GM18507 (cell line): Measurements from ENCODE around the gene TENM4.

Experiments used
- DNase-seq: peaks from one replicate; pipeline ENCODE4 v3.0.0; 2011; ENCODE audit warnings: low read depth; ENCODE audit not compliant: insufficient read length; ENCODE audit errors: extremely low spot score
- FAIRE-seq: peaks from 2 replicates; lab custom pipeline; 2011; peaks lifted over from hg19 to GRCh38; lab: Jason Lieb, UNC

Gene TENM4

DNA sequence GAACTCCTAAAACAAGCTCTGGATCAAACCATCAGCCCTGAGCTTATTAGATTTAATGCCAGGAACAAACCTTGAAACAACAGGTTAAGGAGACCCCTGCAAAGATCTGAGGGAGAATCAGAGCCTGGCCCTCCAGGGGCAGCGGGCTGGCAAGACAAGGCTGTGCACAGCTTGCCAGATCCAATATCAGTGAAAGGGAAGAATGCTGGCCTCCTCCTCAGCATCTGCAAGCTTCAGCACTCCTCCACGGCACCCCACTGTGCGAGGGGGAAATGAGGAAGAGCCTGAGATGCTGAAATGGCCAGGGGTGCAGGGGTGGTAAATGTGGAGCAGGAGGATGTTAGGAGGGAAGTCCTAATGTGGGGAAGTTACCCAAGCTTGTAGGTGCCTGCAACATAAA is 167.0 kb downstream of the TENM4 start:
- no peak for FAIRE-seq
- no peak for DNase-seq

DNA sequence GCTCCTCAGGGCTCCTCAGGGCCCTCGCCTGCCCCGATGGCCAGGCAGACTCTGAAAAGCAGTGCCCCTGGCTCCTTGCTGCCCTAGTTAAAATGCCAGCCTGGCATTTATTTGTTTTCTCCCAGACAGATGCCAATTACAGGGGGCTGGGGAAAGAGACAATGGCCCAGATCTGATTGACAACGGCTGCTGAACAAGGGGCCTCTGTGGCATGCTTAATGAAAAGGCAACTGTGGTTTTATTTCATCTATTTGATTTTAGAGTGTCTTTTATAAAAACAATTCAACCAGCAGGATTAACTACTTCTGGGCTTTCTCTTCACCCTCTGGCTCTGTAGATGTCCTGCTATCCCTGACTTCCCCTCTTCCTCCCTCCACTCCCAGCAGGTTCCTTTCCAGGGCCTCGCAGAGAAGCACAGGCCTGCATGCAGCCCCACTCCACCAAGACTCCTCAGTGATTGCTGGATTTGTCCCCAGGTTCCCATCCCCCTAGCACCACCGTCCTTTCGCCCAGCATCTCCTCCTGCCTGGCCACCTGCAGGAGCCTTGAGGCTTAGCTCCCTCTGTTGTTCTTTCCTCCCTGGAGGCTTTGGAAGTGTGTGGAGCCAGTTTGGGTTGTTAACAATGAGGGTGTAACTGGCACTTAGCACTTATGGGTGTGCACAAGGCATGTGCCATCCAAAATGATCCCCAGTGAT is 171.1 kb downstream of the TENM4 start:
- FAIRE-seq (no peak), DNase-seq (no peak)

DNA sequence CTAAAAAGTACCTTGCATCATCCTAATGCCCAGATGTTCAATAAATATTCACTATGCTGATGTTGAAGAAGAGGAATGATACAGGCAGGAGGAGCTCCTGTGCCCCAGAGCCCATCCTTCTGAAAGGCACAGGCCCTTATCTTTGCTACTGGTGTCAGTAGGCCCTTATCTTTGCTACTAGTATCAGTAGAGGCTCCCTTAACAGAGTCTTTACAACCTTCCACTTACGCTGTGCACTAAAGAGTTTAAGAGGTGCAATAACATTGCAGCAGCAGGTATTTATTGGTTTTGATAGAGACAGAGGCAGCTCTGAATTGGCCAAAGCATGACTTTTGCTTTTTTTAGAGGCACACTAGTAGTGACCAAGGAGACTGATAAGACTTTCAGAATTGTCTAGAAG is 174.4 kb downstream of the TENM4 start:
- FAIRE-seq (no peak), DNase-seq (no peak)

DNA sequence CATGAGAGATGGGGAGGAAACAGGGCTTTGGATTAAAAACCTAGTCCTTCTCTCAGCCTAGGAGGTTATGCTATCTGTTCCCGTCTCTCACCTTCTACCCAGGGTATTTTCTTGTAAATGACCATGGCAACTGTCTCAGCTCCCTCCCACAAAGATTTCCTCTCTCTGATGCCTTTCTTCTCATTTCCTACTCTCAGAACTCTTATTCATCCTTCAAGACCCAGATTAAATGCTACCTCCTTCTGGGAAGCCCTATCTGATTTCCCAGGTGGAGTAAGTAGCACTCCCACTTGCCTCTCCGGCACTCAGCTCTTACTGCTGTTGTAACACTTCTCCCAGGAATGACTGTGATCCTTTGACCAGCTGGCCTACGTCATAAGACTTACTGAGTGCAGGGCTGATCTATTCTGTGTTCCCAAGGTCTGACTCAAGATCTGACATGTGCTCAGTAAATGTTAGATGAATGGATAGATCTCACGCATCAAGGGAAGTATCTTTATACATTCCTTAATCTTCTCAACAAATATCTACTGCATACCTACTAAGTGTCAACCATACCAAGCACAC is 175.0 kb downstream of the TENM4 start:
- FAIRE-seq (no peak), DNase-seq (no peak)

DNA sequence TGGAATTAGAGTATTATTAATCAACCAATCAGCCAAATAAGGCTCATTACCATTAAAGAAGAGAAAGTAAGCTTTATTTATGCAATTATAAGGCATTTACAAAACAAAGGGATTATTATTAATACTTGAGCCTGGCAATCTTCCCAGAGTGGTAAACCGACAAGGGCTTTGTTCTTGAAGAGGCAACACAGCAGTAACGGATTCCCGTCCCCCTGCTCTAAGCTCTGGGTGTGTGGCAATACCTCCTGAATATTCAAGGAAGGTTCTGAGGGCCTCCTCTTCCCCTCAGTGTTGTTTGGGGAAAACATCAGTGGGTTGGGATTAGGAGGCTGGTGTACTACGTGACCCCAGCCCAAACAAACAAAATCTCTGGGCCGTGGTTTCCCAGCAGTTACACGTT is 176.5 kb downstream of the TENM4 start:
- FAIRE-seq, result no peak
- no peak for DNase-seq

DNA sequence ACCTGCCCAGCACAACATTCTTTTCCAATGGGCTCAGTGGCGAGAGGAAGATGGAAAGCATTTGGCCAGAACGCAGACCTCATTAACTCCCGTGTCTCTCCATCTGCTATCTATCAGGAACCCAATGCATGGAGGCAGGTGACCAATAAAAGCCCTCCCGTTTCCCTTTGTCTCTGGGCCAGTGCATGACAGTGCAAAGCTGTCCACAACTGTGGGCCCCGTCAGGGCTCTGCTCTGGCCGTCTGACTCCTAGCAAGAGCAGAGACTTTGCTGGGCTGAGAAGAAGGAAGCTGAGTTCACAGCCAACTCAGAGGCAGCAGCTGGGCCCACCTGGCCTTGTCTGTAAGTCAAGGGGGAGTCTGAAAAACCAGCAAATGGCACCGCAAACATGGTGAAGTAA is 177.8 kb downstream of the TENM4 start:
- DNase-seq (no peak), FAIRE-seq (no peak)

DNA sequence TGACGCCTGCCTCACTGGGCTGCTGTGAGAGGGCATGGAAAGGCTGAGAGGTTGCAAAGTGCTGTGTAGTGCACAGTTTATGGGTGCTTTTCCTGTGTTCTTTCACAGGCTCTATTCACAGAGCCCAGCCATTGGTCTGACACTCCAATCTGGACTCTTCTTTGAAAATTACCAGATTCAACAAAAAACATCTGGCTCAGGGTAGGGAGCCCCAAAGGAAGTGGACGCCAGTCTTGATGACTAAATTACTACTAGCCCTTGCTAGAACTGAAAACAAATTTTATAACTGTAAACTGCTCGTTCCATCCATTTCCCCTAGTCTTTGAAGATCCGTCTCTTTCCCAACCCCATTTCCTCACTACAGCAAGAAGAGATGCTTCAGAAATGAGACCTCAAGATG is 178.6 kb downstream of the TENM4 start:
- DNase-seq (no peak), FAIRE-seq (no peak)

DNA sequence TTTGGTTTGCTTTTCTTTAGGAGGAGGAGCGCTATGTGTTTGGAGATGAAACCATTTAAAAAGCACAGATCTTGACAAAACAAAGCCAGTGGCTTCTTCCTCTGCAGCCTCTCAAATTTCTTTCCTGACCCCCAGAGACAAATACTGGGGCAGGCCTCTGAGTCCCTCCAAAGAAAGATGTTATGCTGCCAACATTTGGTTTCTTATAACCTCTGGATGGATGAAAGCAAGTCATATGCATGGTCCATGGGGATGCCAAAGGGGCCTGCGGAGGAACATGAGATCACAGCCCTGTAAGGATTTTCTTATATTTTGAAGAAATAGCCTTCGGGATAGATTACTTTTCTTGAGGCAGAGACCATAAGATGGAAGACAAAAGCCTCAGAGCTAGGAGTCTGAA is 179.1 kb downstream of the TENM4 start:
- FAIRE-seq, result no peak
- no peak for DNase-seq

DNA sequence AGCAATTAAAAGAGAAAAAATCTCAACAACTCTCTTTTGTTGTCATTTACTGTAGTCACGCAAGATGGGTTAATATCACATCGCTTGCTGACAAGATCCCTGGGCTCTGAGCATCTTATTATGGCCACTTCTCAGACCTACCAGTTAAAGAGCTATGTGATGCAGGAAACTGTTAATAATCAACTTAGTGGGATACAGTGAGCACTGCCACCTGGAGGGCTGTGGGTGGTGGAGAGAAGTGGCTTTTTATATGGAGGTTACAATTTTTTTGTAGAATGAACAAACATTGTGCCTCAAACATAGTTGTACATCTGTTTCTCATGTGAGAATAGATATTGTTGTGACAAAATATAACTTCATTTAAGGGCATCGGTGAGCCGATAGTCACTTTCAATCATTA is 181.0 kb downstream of the TENM4 start:
- FAIRE-seq (no peak), DNase-seq (no peak)

DNA sequence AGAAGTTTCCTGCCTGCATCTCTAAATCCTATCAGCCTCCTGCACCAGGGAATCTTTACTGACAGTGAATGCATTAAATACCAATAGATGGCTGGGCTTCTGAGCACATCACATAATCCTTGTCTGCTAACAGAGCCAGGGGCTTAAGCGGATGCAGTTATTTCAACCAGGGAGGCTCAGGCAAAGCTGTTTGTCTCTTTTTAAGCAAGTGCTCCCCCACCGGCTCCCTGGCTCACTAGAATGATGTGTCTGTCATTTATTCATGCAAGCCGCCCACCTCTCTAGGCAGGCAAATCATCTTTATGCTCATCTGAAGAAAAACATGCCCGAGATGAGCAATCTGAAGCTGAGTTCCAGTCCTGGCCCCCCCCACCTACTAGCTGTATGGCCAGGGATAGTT is 182.3 kb downstream of the TENM4 start:
- FAIRE-seq, result no peak
- DNase-seq, result no peak

DNA sequence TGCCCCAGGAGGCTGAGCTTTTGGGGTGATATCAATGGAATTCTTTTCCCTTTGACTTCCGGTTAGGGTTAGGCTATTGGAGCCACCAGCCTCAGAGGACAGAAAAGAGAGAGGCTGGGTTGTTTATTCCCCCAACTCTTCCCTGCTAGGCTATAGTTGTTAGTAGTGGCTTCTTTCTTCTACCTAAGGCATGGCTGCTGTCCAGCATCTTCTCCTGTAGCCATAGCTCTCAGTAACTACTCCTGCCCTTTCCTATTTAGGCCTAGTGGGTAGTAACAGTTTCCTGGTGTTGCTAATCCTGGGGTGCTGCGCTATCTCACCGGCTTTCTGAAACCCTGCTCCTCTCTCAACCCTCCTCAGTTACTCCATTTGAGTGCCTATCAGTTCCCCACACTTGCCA is 184.9 kb downstream of the TENM4 start:
- DNase-seq (no peak), FAIRE-seq (no peak)

DNA sequence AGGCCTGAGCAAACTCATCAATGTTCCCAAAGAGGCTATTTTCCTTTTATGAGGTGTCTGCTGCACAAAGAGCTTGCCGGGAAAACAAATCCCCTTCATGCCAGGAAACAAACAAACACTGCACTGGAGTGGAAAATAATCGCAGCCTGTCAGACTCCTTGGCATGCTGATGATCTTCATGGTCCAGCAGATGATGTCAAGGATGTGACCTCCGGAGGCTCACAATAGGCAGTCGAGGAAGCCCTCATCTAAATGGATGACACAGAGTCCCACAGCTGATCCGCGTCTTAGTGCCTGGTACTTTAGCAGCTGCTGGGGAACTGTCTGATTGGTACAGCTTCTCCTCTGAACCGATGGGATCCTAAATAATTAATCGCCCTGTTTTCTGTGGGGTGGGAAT is 187.6 kb downstream of the TENM4 start:
- DNase-seq, result no peak
- no peak for FAIRE-seq

DNA sequence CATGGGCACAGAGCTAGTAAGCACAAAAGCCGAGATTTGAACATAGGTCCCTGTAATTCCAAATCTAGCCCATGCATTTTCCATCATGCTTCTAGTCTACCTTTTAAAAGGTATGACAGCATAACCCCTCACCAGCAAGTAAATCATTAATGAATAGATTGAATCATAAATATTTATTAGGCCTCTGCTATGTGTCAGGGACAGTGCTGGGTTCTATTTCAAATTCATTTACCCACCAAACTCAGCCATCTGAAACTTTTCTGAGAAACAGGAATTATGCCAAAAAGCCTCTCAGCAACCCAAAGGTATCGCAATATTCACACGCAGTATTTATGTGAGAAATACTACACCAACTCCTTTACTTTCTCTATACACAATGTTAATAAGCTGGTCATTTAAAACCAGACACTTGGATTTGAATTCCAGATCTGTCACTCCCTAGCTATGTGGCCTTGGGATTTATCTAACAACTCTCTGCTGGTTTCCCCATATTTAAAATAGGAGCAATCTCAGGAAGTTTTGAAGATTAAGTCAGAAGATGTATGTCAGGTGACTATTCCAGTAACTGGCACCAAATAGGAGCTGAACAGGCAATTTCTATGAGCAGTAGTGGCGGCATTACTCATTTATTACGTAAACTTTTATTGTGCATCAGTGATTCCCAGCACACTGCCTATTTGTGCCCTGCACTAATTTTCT is 191.4 kb downstream of the TENM4 start:
- FAIRE-seq (no peak), DNase-seq (no peak)

DNA sequence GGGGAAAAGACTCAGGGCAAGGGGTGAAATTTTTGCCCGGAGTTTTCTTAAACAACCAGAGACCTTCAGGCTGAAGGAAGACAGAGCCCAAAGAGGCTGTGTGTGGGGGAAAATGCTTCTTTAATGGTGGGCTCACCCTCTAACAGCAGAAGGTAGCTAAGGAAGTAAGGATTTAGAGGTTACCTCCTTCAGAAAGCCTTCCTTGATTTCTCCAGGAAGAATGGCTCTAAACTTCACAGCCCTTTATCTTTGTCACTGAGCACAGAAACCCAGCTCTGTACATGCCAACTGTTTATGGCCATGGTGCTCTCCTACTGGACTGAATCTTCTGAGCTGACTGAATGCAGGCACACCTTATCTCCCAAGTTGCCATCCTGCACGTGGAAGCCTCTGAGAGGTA is 196.0 kb downstream of the TENM4 start:
- FAIRE-seq, result no peak
- DNase-seq, result no peak

DNA sequence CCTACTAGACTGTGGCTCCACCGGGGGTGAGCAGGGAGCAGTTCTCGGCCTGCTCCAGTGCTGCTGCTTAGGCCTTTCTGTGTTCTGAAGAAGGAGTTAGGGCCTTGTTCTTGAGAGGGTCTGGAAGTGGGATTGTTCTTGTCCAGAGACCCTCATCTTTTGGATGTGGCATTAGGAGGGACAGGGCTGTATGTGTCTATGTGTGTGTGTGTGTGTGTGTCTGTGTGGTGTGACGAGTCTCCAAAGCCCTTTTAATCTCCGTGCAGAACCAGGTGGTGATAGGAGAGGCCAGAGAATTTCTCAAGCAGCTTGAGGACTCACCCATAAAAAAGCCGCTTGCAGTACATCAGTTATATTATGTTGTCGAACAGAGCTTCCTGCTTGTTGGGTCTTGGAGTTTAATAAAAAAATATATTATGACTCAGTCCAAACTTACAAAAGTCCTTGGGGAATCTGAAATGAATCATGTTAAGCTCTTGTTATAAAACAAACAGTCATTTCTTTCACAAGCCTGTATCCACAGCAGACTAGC is 196.5 kb downstream of the TENM4 start:
- FAIRE-seq, result no peak
- DNase-seq, result no peak

DNA sequence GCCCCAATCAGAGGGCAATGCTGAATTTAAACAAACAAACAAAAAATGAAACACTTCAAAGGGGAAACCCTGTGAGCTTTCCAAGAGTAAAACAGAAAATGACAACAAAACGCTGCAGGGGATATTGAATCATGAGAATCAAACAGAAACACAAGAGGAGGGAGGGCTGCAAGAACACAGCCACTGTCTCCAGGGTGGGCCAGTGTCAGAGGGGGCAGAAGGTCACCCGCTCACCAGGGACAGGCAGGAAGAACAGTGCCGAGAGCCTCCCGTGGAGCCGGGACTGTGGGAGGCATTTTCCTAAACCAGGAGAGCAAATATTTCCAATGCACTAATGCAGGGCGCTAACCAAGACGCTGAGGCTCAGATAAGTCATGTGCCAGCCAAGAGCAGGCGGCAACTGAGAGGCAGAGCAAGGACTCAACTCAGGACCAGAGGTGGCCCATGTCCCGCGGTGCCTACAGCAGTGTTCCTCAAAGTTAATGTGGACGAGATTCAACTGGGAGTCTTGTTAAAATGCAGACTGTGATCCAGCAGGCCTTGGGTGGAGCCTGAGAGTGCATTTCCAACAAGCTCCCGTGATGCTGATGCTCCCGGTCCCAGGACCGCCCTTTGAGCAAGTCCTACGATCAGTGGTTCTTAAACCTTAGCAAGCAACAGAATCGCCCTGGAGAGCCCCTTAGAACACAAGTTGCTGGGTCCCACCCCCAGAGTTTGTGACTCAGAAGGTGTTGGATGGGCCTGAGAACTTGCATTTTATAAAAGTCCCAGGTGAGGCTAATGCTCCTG is 197.2 kb downstream of the TENM4 start:
- no peak for DNase-seq
- no peak for FAIRE-seq

DNA sequence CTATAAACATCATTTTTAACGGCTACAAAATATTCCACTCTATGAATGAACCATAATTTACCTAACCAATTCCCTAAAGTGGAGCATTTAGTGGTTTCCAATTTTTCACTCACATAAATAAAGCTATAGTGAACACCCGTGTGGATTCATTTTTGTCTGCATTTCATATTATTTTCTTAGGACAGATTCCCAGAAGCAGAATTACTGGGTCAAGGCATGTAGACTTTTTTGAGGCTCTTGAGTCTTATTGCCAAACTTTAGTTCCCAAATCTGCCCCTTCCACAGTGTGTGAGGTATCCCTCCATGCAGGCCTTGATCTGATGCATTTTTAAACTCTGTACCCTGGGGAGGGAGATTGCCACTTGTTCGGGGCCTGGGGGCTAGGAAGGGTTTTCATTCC is 198.2 kb downstream of the TENM4 start:
- no peak for DNase-seq
- no peak for FAIRE-seq

DNA sequence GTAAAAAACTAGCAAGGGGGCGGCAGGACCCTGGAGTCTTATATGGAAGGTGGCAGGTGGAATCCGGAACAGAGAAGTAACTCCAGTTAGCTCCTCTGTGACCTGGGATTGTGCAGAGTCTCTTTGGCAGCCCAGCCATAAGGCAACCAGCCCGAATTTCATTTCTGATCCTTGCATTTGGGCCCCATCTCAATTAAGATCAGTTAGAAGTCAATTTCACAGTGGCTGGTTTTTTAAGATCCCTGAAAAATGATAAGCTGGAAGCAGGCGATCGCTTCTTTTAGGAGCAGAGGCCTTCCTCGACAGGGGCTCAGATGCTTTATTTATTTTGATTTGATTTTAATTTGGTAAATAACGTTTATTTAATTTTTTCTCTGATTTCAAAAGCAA is 199.0 kb downstream of the TENM4 start:
- DNase-seq, result no peak
- no peak for FAIRE-seq

DNA sequence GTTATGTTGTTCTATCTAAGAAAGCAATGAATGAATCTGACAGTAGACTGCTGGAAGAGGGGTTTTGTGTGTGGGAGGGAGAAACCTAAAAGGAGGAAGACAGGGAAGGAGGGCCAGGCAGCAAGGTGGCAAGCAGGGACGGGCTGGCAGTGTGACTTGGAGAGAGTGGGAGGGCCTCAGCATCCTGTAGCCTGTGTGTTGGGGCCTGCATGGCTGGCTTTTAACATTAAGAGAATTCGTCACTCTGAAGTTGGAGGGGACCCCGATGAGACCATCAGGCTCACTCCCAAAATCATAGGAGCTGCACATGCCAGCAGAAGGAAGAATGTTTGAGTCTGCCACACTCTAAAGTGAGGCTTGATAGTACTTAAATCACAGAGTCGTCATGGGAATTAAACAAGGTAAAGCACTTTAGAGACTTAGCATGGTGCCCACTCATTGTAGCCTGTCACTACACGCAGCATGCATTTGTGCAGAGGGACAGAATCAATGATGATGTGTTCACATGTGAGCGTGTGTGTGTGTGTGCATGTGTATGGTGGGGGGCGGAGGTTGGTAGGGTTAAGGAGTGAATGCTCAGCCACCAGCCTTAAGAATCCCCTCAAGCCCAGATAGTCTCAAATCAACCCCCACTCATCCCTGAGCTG is 199.5 kb downstream of the TENM4 start:
- FAIRE-seq, result no peak
- no peak for DNase-seq

DNA sequence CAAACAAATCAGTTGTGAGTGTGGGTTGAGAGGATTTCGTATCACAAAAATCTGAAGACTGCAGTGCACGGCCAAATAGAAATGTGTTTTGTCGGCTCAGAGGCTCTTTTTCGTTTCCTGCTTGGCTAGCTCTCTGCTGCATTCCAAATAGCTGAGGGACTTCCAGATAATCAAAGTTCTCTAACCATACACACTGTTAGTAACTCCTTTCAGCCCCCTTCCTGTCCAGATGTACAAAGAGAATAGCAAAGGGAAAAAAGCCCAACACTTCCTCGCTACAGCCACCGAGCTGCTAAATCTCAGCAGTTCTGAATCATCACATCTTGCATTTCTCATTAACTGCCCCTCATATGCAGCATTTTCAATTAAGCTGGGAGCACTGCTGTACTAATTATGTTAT is 203.1 kb downstream of the TENM4 start:
- DNase-seq, result no peak
- FAIRE-seq, result no peak
